GM21825 (cell line): ENCODE results near the gene ZMYND19.
A peak's percentile ranks its signal among the peaks of the same experiment; 100 is the strongest.
"Not testable (repeated sequence)": the region's sequence is repeated elsewhere in the genome, so short reads cannot be mapped to it uniquely, and the experiment has no call there.

Source experiments
- ATAC-seq: cut with Tn5 transposase; IDR thresholded peaks from one replicate; pipeline ENCODE4 v1.9.1; 2021; ENCODE audit warnings: mild to moderate bottlenecking, moderate library complexity; ENCODE audit not compliant: unreplicated experiment

Gene ZMYND19

GRCh38 chr9:137614631-137615386 is 24.5 kb upstream of the ZMYND19 start:
- ATAC-seq: no peak

GRCh38 chr9:137613738-137614523 is 23.6 kb upstream of the ZMYND19 start:
- no peak for ATAC-seq

GRCh38 chr9:137613259-137613658 is 22.9 kb upstream of the ZMYND19 start:
- ATAC-seq: no peak

- no peak for ATAC-seq
Measured at GRCh38 chr9:137612741-137613142, 22.4 kb upstream of the ZMYND19 start.

- ATAC-seq: no peak
Measured at GRCh38 chr9:137611623-137612609, 21.6 kb upstream of the ZMYND19 start.

- ATAC-seq: no peak
Measured at GRCh38 chr9:137610944-137611343, 20.6 kb upstream of the ZMYND19 start.

GRCh38 chr9:137607141-137607857 is 17.0 kb upstream of the ZMYND19 start:
- no peak for ATAC-seq

GRCh38 chr9:137606734-137607138 is 16.4 kb upstream of the ZMYND19 start:
- ATAC-seq: no peak

GRCh38 chr9:137606005-137606621 is 15.8 kb upstream of the ZMYND19 start:
- ATAC-seq: peak; percentile 16

GRCh38 chr9:137605121-137606004 is 15.1 kb upstream of the ZMYND19 start, which contains the start of gene ARRDC1:
Gene ARRDC1, plus strand, starts transcription at chr9:137605686. Its CDS starts 32 bp downstream, at chr9:137605718.
- peak; percentile 76 for ATAC-seq

GRCh38 chr9:137604345-137605086 is 14.2 kb upstream of the ZMYND19 start:
- ATAC-seq: no peak

- ATAC-seq: no peak
Measured at GRCh38 chr9:137603879-137604278, 13.6 kb upstream of the ZMYND19 start.

GRCh38 chr9:137602661-137603060 is 12.3 kb upstream of the ZMYND19 start:
- no peak for ATAC-seq

GRCh38 chr9:137598943-137599342 is 8.6 kb upstream of the ZMYND19 start:
- no peak for ATAC-seq

GRCh38 chr9:137596577-137596976 is 6.3 kb upstream of the ZMYND19 start:
- ATAC-seq: not testable (repeated sequence)

- no peak for ATAC-seq
Measured at GRCh38 chr9:137593176-137593575, 2.9 kb upstream of the ZMYND19 start.

GRCh38 chr9:137592767-137593166 is 2.5 kb upstream of the ZMYND19 start:
- no peak for ATAC-seq

GRCh38 chr9:137590123-137590468 is 216 bp downstream of the ZMYND19 start:
- ATAC-seq: no peak
